Gastroesophageal sphincter (tissue), 4 donors: ENCODE results near the gene SSC5D. TPM values are rescaled to one million over a fixed set of nuclear protein-coding genes. Genes with fewer than 3 reads are reported as not detected.
A peak's percentile ranks its signal among the peaks of the same experiment; 100 is the strongest.

Experiments used
- ATAC-seq: fragments of 150-250 bp; one replicate; pipeline ENCODE4 v1.9.1; 2016; ENCODE audit warnings: mild to moderate bottlenecking, moderate library complexity
- H3K27ac ChIP-seq, 4 donors: fragments of 200-600 bp; sonication (generic) in 3 of 4; 1 replicate in 3 of 4; 2 replicates in 1 of 4; pipeline ENCODE4 v1.5.1; 2016 to 2019
- H3K27me3 ChIP-seq: fragments of 200-600 bp; sonication (generic); one replicate; pipeline ENCODE4 v1.5.1; 2019
- H3K36me3 ChIP-seq, 2 donors: fragments of 200-600 bp; sonication (generic); one replicate each; pipeline ENCODE4 v1.5.1; 2019; ENCODE audit warnings: control low read depth in 1 of 2
- H3K4me1 ChIP-seq, 3 donors: fragments of 200-600 bp; sonication (generic); 1 replicate in 2 of 3; 2 replicates in 1 of 3; pipeline ENCODE4 v1.5.1; 2016 to 2019; ENCODE audit warnings: control low read depth in 2 of 3
- H3K4me3 ChIP-seq, 2 donors: fragments of 200-600 bp; sonication (generic); one replicate each; pipeline ENCODE4 v1.5.1; 2019; ENCODE audit warnings: mild to moderate bottlenecking in 1 of 2, moderate library complexity in 1 of 2
- H3K9me3 ChIP-seq, 3 donors: fragments of 200-600 bp; sonication (generic); one replicate each; pipeline ENCODE4 v1.5.1; 2017 to 2019; ENCODE audit warnings: control low read depth in 2 of 3
- CTCF ChIP-seq, 4 experiments: fragments of 200-600 bp in 2 of 4; fragments of 450-650 bp in 2 of 4; sonication (generic) in 1 of 4; IDR thresholded peaks; one replicate each; pipeline ENCODE4 v1.5.1; 2017 to 2019; ENCODE audit warnings: antibody characterized with exemption in 4 of 4, mild to moderate bottlenecking in 2 of 4, moderate library complexity in 2 of 4
- EP300 ChIP-seq: sonication (generic); formaldehyde crosslinking; IDR thresholded peaks from one replicate; pipeline ENCODE4 v1.6.1; 2017; ENCODE audit warnings: antibody characterized with exemption, mild to moderate bottlenecking
- POLR2A ChIP-seq, 2 donors: fragments of 450-650 bp; IDR thresholded peaks; one replicate each; pipeline ENCODE4 v1.6.1; 2017; ENCODE audit warnings: antibody characterized with exemption in 2 of 2, mild to moderate bottlenecking in 2 of 2, moderate library complexity in 1 of 2
- POLR2AphosphoS5 ChIP-seq: sonication (generic); formaldehyde crosslinking; IDR thresholded peaks from one replicate; pipeline ENCODE4 v1.6.1; 2017; ENCODE audit warnings: antibody characterized with exemption
- WGBS, 2 donors: methylation state at CpG; one replicate each; pipeline ENCODE4 v1.1.5; 2018; ENCODE audit warnings: low coverage in 1 of 2; 5-methylcytosine and 5-hydroxymethylcytosine counted together
- total RNA-seq, 4 donors: library from RNA; depleted of rRNA; stranded (reverse); fragments of >200 nt; gene quantifications; one replicate each; pipeline ENCODE4 v1.1.0, GENCODE V29; 2016

Gene SSC5D
- total RNA-seq, 4 donors from 2014 or later = 6.3 to 39.2 (median 23.5) TPM

GRCh38 chr19:55516878-55517620 lies 28.8 kb downstream of the SSC5D start:
- H3K27me3 ChIP-seq = no peaks in the 10 kb centered on the region
- 22 to 57% methylated on average over 7 to 25 of the region's 61 CpGs for WGBS, 2 donors
- no peaks in the 10 kb centered on the region for H3K9me3 ChIP-seq
- peaks cover 0 to 22% (median 4%) of the 10 kb centered on the region in 3 donors for H3K4me1 ChIP-seq
- H3K4me3 ChIP-seq = peak overlapping the region; percentile 21 to 58
- peak overlapping the region; percentile 52 to 92 (median 90) for H3K27ac ChIP-seq
- peak; percentile 99 for ATAC-seq
- TF ChIP-seq POLR2A (IDR thresholded peaks at IDR 0.05) = peak in 1 of 2 donors; percentile 20
- no peak for TF ChIP-seq EP300
- TF ChIP-seq POLR2AphosphoS5 = peak; percentile 33
- peak in 3 of 4 experiments; percentile 90 to 97 (median 93) for TF ChIP-seq CTCF (IDR thresholded peaks at IDR 0.05)
- peaks cover 0 to 19% of the 10 kb centered on the region in 2 donors for H3K36me3 ChIP-seq

GRCh38 chr19:55519451-55520311 lies 31.4 kb downstream of the SSC5D start:
- H3K4me3 ChIP-seq = no peak overlapping the region
- no peak for ATAC-seq
- H3K36me3 ChIP-seq = peaks cover 0 to 3% of the 10 kb centered on the region in 2 donors
- TF ChIP-seq EP300 (no peak), POLR2A (IDR thresholded peaks at IDR 0.05) (no peak), CTCF (IDR thresholded peaks at IDR 0.05) (no peak), POLR2AphosphoS5 (no peak)
- no peaks in the 10 kb centered on the region for H3K27me3 ChIP-seq
- H3K27ac ChIP-seq = no peak overlapping the region
- H3K9me3 ChIP-seq = no peaks in the 10 kb centered on the region
- peaks cover 0 to 22% (median 4%) of the 10 kb centered on the region in 3 donors for H3K4me1 ChIP-seq
- 77 to 83% methylated on average over 9 to 10 of the region's 10 CpGs for WGBS, 2 donors

GRCh38 chr19:55520691-55521292 lies 32.6 kb downstream of the SSC5D start:
- Histone ChIP-seq H3K27me3 (peaks cover 8% of the 10 kb centered on the region), H3K27ac (no peak overlapping the region), H3K4me3 (no peak overlapping the region), H3K9me3 (no peaks in the 10 kb centered on the region), H3K4me1 (peaks cover 0 to 27% (median 5%) of the 10 kb centered on the region in 3 donors), H3K36me3 (no peaks in the 10 kb centered on the region)
- TF ChIP-seq CTCF (IDR thresholded peaks at IDR 0.05) = no peak
- TF ChIP-seq POLR2AphosphoS5 = no peak
- no peak for TF ChIP-seq POLR2A (IDR thresholded peaks at IDR 0.05)
- no peak for TF ChIP-seq EP300
- ATAC-seq = no peak
- 81 to 90% methylated on average over 6 to 13 of the region's 14 CpGs for WGBS, 2 donors

- no peaks in the 10 kb centered on the region for H3K9me3 ChIP-seq
- peaks cover 0 to 26% (median 10%) of the 10 kb centered on the region in 3 donors for H3K4me1 ChIP-seq
- H3K36me3 ChIP-seq = no peaks in the 10 kb centered on the region
- TF ChIP-seq EP300 (no peak), POLR2A (IDR thresholded peaks at IDR 0.05) (no peak), CTCF (IDR thresholded peaks at IDR 0.05) (no peak), POLR2AphosphoS5 (no peak)
- WGBS, 2 donors = 30 to 31% methylated on average over 4 to 12 of the region's 29 CpGs
- H3K4me3 ChIP-seq = no peak overlapping the region
- H3K27me3 ChIP-seq = peaks cover 30% of the 10 kb centered on the region
- H3K27ac ChIP-seq = no peak overlapping the region
- ATAC-seq = no peak
These were observed 37.3 kb downstream of the SSC5D start for GRCh38 chr19:55525289-55526101.
